Measurements from ENCODE around the gene DRAM1. TPM values are rescaled to one million over a fixed set of nuclear protein-coding genes. Genes with fewer than 3 reads are reported as not detected.

Gene DRAM1
- total and polyA plus RNA-seq, 10 of the 15 experiments (the other 5 are each of a cell fraction or from before 2014, with no cell fraction given) = 22.4 to 91.5 (median 41.4) TPM

- H3K4me2 ChIP-seq (ENCODE audit: control insufficient read depth, insufficient read depth) = no peak overlapping the region
- DNase-seq (ENCODE audit: low read depth, low spot score) (no peak), ATAC-seq (no peak), FAIRE-seq (no peak)
- H4K20me1 ChIP-seq (ENCODE audit: control insufficient read depth, insufficient read depth) = no peaks in the 10 kb centered on the region
- no peak overlapping the region for H3K9ac ChIP-seq (ENCODE audit: control insufficient read depth, insufficient read depth, low read length)
- POLR2A ChIA-PET = interaction anchor here (1.1 to 1.5 kb wide), 2 partner anchors 10 to 32 kb away, joined by 3 read pairs; no protein-coding TSS in a partner anchor
- H3K4me1 ChIP-seq (ENCODE audit: control insufficient read depth, insufficient read depth, low read length) = peaks cover 3% of the 10 kb centered on the region; the same call in 1 of the 2 replicates
- RAD21 ChIA-PET (ENCODE audit: unreplicated experiment) = interaction anchor here (1.1 to 10.1 kb wide), 6 partner anchors 23 to 102 kb away, joined by 4 to 142 read pairs (median 5); no protein-coding TSS in a partner anchor
- H3K79me2 ChIP-seq (ENCODE audit: control insufficient read depth, insufficient read depth, low read length) = peaks cover 34% of the 10 kb centered on the region
- no peaks in the 10 kb centered on the region for H3K36me3 ChIP-seq (ENCODE audit: control insufficient read depth in 2 of 2, insufficient read depth in 2 of 2, low read length in 1 of 2)
- intact Hi-C loops (cut with micrococcal nuclease; ENCODE audit: unreplicated experiment) (no loop called here), in situ Hi-C loops (cut with MboI) (loop anchor here (10.0 kb wide), 1 partner anchor 57 kb away; no protein-coding TSS in a partner anchor)
- TF ChIP-seq YBX1 (IDR thresholded peaks at IDR 0.05) = no peak
- TF ChIP-seq ZNF622 (IDR thresholded peaks at IDR 0.05) = no peak
- TF ChIP-seq IRF4 (IDR thresholded peaks at IDR 0.05; ENCODE audit: low read depth, low read length) = no peak
- no peak for TF ChIP-seq EED (IDR thresholded peaks at IDR 0.05; ENCODE audit: low read depth)
- TF ChIP-seq WRNIP1 (IDR thresholded peaks at IDR 0.05; ENCODE audit: borderline replicate concordance, low read depth, low read length) = no peak
- no peak for TF ChIP-seq KAT2A (conservative IDR thresholded peaks at IDR 0.05; ENCODE audit: control insufficient read depth, low read depth, low read length)
- TF ChIP-seq, protein P1, sequence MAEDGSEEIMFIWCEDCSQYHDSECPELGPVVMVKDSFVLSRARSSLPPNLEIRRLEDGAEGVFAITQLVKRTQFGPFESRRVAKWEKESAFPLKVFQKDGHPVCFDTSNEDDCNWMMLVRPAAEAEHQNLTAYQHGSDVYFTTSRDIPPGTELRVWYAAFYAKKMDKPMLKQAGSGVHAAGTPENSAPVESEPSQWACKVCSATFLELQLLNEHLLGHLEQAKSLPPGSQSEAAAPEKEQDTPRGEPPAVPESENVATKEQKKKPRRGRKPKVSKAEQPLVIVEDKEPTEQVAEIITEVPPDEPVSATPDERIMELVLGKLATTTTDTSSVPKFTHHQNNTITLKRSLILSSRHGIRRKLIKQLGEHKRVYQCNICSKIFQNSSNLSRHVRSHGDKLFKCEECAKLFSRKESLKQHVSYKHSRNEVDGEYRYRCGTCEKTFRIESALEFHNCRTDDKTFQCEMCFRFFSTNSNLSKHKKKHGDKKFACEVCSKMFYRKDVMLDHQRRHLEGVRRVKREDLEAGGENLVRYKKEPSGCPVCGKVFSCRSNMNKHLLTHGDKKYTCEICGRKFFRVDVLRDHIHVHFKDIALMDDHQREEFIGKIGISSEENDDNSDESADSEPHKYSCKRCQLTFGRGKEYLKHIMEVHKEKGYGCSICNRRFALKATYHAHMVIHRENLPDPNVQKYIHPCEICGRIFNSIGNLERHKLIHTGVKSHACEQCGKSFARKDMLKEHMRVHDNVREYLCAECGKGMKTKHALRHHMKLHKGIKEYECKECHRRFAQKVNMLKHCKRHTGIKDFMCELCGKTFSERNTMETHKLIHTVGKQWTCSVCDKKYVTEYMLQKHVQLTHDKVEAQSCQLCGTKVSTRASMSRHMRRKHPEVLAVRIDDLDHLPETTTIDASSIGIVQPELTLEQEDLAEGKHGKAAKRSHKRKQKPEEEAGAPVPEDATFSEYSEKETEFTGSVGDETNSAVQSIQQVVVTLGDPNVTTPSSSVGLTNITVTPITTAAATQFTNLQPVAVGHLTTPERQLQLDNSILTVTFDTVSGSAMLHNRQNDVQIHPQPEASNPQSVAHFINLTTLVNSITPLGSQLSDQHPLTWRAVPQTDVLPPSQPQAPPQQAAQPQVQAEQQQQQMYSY (CRISPR knock-in tag; IDR thresholded peaks at IDR 0.05) = no peak
- TF ChIP-seq JUNB (IDR thresholded peaks at IDR 0.05) = no peak
- TF ChIP-seq NR2C1 (IDR thresholded peaks at IDR 0.05) = no peak
- no peak for TF ChIP-seq ZNF217 (IDR thresholded peaks at IDR 0.05)
- TF ChIP-seq STAT3 (IDR thresholded peaks at IDR 0.05; ENCODE audit: low read depth, low read length) = no peak
- TF ChIP-seq ATF2 (IDR thresholded peaks at IDR 0.05; ENCODE audit: low read length) = no peak
- TF ChIP-seq, protein P2, sequence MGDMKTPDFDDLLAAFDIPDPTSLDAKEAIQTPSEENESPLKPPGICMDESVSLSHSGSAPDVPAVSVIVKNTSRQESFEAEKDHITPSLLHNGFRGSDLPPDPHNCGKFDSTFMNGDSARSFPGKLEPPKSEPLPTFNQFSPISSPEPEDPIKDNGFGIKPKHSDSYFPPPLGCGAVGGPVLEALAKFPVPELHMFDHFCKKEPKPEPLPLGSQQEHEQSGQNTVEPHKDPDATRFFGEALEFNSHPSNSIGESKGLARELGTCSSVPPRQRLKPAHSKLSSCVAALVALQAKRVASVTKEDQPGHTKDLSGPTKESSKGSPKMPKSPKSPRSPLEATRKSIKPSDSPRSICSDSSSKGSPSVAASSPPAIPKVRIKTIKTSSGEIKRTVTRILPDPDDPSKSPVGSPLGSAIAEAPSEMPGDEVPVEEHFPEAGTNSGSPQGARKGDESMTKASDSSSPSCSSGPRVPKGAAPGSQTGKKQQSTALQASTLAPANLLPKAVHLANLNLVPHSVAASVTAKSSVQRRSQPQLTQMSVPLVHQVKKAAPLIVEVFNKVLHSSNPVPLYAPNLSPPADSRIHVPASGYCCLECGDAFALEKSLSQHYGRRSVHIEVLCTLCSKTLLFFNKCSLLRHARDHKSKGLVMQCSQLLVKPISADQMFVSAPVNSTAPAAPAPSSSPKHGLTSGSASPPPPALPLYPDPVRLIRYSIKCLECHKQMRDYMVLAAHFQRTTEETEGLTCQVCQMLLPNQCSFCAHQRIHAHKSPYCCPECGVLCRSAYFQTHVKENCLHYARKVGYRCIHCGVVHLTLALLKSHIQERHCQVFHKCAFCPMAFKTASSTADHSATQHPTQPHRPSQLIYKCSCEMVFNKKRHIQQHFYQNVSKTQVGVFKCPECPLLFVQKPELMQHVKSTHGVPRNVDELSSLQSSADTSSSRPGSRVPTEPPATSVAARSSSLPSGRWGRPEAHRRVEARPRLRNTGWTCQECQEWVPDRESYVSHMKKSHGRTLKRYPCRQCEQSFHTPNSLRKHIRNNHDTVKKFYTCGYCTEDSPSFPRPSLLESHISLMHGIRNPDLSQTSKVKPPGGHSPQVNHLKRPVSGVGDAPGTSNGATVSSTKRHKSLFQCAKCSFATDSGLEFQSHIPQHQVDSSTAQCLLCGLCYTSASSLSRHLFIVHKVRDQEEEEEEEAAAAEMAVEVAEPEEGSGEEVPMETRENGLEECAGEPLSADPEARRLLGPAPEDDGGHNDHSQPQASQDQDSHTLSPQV (IDR thresholded peaks at IDR 0.05) = no peak
- no peak for TF ChIP-seq GABPA (IDR thresholded peaks at IDR 0.05; ENCODE audit: low read depth)
- no peak for TF ChIP-seq ZBED1 (IDR thresholded peaks at IDR 0.05; ENCODE audit: borderline replicate concordance)
- TF ChIP-seq ZNF24 (IDR thresholded peaks at IDR 0.05) = no peak
- H2AFZ ChIP-seq (ENCODE audit: control insufficient read depth, low read depth, low read length) = no peak overlapping the region
- 29% methylated on average over 1 of the region's 1 CpG for WGBS (ENCODE audit: insufficient coverage, insufficient replicate concordance, low lambda C conversion rate, missing lambda C conversion rate)
- no peaks in the 10 kb centered on the region for H3K27me3 ChIP-seq (replicated peaks in 1 of 2; ENCODE audit: control insufficient read depth in 2 of 2, insufficient read depth in 2 of 2, low read length in 1 of 2)
- H3K4me3 ChIP-seq = no peak overlapping the region
- no peak overlapping the region for H3K27ac ChIP-seq (ENCODE audit: control insufficient read depth, insufficient read depth)
- no TSS peak for BruUV-seq (replicated peaks)
- H3K9me3 ChIP-seq (replicated peaks; ENCODE audit: control insufficient read depth, insufficient read depth, low read length) = no peaks in the 10 kb centered on the region
- CTCF ChIA-PET = interaction anchor here (0.6 to 9.6 kb wide), 9 partner anchors 6 to 265 kb away, joined by 3 to 171 read pairs (median 19); no protein-coding TSS in a partner anchor
- SMC1A ChIA-PET (ENCODE audit: uncharacterized antibody, unreplicated experiment) = interaction anchor here (3.1 to 10.8 kb wide), 4 partner anchors 8 to 60 kb away, joined by 17 to 123 read pairs (median 68); no protein-coding TSS in a partner anchor
Observed at GRCh38 chr12:101832030-101832429, 45.4 kb upstream of the DRAM1 start.
